NCI-H2081 (cell line): ENCODE results near the gene PKP1.
A peak's percentile ranks its signal among the peaks of the same experiment; 100 is the strongest.

Experiments used
- DNase-seq, 2 experiments: peaks; one replicate each; lab custom pipeline; 2025; lab: John Stamatoyannopoulos, UW

The PKP1 gene

DNA sequence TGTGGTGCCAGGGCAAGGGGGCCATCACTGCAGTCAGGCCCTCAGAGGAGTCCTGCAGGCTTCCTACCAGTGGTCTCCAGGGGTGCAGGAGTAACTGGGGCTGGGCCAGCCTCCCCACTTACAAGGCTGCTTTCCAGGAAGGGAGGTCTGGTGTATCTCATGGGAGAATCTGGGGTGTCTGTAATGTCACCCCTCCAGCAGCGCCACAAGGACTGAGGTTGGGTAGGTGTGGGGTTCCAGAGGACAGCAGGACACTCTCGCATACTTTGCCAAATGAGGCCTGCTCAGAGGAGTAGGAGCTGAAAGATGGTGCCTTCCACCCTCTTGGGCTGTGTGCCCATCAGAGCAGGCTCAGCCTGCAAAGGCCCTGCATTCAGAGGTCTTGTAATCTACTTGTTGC is 47.2 kb downstream of the PKP1 start:
- no peak for DNase-seq

DNA sequence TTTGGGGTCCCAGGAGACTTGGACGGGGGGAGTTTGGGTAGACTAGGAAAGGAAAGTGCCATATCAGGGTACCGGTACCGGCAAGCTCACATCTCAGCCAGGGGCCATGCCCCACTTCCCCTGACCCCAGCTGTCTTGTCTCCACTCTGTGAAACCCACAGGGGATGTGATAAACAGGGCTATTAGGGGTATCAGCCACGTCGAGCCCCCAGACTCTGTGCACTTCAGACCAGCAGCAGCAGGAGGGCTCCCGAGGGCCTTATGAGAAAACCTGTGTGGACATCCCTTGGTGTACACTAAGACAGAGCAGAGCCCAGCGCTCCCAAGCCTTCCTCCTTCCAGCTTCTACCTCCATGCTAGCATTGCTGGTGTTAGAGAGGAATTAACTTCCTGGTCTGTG is 47.9 kb downstream of the PKP1 start:
- no peak for DNase-seq

DNA sequence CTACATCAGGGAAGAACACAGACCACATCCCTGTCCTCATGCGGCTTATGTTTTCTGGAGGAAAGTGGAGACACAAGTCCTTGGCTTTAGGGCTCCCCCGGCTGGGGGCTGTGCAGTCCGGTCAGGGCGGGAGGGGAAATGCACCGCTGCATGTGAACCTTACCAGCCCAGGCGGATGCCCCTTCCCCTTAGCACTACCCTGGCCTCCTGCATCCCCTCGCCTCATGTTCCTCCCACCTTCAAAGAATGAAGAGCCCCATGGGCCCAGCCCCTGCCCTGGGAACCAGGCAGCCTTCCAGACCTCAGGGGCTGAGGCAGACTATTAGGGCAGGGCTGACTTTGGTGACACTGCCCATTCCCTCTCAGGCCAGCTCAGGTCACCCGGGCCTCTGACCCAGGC is 48.7 kb downstream of the PKP1 start:
- no peak for DNase-seq

DNA sequence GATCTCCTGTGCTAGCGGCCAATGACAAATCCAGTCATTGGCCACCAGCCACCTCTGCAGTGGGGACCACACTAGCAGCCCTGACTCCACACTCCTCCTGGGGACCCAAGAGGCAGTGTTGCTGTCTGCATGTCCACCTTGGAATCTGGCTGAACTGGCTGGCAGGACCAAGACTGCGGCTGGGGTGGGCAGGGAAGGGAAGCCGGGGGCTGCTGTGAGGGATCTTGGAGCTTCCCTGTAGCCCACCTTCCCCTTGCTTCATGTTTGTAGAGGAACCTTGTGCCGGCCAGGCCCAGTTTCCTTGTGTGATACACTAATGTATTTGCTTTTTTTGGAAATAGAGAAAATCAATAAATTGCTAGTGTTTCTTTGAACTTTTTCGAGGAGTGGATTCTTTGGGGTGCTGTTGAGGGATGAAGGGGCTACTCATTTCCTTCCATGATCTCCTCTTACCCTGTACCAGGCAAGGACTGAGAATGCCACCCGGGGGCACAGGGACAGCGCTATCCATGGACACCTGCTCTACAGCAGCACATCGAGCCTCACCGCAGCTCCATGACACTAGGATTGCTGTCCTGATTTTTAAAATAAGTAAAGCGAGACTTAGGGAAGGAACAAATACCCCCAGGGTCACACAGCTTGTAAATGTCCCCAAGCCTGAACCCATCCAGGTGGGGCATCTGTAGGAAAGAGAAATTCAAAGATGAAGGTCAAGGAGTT is 49.5 kb downstream of the PKP1 start:
- DNase-seq: no peak

DNA sequence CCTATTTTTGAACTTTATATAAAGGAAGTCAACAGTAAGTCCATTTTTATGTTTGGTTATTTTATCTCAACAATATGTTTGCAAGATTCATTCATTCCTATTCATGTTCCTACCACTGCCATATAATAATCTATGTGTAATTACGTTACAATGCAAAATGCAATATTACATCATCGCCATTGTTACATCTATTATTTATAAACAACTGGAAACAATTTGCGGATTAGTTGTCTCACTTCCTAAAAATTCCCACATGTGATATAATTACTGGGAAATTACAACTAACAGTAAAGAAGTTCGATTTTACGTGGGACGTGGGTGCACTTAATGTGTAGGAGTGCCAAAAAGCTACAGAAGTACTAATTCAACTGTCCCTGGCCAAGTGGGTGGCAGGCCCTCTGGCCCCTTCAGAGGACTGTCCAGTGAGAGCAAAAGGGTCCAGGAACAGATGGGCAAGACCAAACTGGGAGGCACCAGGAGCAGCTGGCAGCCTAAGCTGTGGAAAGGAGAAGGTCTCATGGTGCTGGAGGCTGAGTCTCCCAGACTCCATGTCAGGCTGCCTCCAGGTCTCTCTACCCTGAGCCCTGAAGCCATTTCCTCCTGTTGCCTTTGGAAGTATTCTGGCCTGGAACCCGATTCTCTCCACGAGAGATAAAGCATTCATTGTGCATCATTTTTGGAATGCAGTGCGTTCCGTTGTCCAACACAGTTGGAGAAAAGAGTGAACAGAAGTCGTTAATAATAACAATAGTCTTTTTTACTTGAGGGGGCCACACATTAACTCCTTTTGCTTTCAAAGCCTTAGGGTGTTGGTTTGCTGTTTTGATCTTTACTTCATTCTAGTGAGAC is 51.2 kb downstream of the PKP1 start:
- no peak for DNase-seq

DNA sequence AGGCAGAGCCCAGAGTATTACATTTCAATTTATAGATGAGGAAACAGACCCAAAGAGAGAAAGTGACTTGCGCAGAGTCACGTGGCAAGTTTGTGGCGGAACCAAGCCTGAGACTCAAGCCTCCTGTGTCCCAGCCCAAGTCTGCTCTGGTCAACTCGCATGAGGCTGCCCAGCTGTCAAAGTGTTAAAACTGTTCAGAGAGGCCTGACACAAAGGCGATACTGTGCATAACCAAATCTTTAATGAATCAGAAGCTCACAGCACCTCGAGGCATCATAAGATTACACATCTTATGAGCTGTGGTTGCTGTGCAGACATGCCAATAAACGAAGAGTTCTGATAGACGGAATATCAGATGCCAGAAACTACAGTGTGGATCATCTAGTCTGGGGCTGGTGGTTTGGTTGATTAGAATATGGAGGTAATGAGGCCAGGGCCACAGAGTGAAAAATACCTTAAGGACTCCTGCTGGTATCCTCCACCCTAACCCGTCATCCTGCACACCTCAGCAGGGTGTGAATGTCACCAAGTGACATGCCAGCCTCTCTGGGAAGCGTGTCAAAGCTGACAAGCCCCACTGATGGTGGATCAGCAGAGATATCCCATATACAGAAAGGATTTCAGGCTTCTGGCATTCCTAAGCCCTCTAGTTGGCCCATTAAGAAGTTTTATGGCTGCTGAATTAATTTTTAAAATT is 52.0 kb downstream of the PKP1 start:
- DNase-seq: no peak

DNA sequence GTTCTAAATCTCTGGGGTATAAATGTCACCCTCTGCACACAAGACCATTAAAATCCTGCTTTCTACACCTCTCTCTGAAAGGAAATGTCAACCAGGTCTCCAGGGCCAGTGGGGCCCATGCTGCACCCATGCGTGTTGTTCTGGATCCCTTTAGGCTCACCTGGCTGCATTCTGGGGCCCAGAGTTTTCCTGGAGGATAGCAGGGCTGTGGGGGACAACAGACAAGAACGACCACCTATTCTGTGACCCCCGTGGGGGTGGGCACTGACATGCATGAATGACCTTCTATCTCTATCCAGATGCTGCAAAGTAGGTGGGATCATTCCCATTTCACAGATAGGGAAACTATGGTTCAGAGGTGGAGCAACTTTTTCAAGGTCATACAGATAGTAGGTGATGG is 52.6 kb downstream of the PKP1 start:
- no peak for DNase-seq

DNA sequence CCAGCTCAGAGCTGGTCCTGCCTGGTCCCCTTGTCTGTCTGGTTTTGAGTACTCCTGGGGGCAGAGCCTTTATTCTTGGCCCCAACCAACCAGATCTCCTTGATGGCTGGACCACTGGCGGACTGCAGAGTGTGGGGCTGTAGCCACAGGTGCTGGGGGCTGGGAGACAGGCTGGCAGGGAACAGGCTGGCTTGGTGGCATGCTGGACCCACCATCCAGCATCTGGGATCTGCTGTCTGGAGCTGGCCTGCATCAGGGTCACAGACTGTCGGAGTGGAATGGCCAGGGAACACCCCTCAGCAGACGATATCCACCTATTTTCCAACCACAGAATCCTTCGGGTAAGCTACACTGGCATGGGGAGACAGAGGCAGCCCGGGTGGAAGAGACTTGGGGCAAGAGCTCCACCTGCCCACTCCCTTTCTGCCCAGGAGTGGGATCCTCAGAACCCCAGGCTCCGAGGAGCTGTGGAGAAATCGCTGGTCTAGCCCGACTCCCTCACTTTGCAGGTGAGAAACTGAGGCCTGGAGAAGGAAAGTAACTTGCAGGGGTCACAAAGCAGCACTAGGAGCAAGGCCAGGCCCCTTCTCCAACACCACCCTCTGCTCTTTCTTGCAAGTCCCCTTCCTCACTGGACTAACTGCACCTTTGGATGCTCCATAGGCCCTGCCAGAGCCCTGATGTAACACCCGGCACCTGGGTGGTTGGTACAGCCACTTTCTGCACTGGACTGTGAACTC is 53.6 kb downstream of the PKP1 start:
- DNase-seq: no peak

DNA sequence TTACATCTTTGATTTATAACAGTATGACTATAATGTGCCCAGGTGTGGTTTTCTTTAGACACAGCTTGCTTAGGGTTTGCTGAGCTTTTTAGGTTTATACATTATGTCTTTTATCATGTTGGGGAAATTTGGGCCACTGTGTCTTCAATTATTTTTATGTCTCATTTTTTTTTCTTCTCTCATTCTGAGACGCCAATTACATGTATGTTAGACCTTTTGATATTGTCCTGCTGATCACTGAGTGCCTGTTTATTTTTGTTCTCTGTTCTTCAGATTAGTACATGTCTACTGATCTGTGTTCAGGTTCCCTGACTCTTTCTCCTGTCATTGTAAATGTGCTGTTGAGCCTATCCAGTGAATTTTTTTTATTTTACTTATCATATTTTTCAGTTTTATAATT is 58.1 kb downstream of the PKP1 start:
- no peak for DNase-seq

DNA sequence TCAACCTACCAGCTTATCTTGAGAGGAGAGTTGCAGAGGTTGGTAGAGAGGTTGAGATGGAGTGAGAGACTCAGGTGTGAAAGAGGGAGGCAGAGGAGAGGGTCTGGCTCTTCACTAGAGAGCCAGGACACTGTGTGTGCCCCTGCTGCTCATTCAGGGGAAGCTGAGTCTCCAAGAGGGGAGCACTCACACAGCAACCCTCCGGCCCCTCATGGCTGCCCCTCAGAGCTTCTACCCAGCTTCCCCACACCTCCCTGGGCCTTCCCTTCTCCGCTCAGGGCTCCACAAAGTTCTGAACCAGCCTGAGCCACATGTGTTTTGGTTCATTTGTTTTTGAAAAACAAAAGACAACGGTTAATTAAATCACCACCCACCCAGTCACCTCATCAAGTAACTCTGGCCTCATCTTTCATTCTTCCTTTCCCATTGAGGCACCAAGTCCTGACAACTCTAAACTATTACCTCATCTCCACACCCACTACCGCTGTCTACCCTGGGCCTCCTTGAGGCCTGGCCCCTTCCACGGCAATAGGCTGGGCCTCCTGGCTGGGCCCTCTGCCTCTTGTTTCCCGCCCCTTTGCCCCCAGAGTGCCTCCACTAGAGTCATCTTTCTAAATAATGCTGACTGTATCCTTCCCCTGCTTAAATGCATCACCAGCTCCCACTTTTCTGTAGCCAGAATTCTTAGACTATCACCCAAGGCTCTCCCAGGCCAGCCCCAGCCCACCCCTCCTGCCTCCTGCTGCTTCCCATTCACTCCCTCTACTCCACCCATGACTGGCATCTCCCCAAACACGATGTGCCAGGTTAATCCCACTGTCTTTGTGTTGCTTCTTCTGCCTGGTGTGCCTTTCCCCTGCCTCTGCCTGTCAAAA is 61.1 kb downstream of the PKP1 start:
- no peak for DNase-seq

DNA sequence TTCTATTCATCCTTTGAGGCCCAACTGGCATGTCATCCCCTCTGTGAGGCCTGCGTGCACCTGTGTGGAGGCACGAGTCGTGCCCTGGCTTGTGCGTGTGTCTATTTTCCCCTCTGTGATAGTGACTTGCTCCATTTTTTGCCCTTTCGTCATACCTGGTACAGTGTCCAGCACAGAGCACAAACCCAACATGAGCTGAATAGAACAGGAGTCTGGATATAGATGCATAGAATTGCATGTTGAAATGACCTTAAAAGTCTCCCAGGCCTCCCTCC is 61.7 kb downstream of the PKP1 start:
- DNase-seq: no peak

DNA sequence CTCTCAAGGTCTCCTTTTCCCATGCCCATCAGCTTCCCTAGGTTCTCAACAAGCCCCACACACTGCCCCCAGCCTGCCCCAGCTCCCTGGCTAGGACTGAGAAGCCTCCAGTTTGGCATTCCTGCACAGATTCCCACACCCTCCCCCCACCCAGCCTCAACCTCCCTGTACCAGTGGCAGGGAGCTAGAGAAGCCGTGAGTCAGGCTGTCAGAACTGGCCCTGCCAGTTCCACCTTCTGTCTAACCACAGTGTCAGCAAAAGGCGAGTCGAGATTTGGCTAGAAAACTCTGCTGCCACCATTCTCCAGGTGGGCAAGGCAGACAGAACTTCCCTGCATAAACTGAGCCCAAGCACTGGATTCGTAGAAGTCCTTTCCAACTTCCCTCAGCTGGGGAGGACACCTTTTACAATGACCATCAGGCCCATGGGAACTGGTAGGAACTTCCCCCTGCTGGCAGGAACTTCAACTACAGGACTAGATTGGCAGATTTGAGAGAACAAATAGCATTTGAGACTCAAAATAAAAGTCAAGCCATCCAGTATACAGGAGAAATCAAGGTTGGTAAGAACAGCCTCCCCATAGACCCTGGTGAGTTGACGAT is 63.1 kb downstream of the PKP1 start:
- peak in 1 of 2 experiments; percentile 22 for DNase-seq

DNA sequence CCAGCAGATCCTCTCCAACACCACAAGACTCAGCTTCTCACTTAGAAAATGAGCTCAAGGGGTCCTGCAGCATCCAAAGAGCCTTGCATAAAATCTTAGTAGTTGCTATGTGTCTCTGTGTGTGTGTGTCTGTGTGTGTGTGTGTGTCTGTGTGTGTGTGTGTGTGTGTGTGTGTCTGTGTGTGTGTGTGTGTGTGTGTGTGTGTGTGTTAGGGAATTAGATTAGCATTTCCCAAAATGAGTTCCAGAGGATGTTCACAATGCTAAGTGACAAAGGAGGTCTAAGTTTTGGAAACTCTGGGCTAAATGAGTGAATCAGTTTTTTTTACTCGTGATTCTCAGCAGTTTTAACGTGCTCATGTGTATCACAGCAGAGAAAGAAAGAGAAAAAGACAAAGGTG is 63.7 kb downstream of the PKP1 start:
- DNase-seq: no peak

DNA sequence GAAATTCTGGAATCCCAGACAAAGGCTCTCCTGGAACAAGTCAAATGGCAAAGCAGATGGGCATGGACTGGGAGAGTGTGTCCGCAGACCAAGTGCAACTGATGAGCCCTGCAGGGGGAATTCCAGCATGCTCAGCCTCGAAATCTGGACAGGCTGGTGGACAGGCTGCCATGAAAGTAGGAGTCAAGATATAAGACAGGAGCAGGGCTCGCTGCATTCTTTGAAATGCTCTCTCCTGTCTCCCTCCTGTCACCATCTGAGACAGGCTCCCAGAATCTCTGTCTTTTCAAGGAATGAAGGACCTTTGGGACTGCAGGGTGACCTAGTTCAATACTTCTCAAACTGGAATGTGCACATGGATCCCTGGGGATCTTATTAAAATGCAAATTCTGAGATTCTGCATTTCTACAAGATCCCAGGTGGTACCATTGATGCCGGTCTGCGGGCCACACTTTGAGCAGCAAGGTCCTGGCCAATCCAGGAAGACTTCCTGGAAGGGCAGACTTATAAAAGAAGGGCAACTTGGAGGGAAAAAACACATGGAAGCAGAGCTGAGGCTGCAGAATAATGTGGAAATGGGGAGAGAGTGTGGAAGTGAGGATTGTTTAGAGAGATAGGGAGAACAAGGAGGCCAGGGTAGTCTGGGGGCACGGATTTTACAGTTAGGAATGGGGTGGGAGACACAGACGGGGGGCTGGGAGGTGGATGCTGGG is 64.3 kb downstream of the PKP1 start:
- no peak for DNase-seq

DNA sequence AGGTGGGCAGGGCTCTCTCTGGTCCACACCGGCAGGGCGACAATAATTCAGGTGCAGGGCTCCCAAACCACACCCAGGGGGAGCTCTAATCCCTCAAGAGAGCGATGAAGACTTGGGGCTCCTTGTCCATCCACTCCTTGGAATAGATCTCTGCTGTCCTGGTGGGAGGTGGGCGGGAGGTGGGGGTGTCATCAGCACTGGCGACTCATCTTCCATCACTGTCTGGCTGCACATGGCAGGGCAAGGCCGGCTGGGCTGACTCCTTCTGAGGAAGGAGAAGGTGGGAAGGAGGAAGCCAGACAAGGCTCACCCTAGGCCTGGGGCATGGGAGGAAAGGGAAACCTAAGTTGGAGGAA is 64.9 kb downstream of the PKP1 start:
- peak; percentile 31 to 46 for DNase-seq

DNA sequence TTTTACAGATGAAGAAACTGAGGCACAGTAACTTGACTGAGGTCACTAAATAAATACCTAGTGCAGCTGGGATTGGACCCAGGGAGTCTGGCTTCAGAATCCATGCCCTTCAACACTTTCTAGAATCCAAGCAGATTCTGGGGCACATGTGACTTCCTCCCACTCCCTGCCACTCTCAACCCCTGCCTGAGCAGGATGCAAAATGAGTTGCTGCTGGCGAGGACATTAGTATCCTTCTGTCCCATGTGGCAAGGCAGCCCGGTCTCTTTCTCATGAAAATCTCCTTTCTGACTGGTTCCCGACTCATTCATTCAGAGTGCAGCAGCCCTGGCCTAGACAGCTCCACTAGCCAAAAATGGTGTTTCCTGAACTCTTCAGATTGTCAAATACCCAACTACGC is 65.8 kb downstream of the PKP1 start:
- no peak for DNase-seq

DNA sequence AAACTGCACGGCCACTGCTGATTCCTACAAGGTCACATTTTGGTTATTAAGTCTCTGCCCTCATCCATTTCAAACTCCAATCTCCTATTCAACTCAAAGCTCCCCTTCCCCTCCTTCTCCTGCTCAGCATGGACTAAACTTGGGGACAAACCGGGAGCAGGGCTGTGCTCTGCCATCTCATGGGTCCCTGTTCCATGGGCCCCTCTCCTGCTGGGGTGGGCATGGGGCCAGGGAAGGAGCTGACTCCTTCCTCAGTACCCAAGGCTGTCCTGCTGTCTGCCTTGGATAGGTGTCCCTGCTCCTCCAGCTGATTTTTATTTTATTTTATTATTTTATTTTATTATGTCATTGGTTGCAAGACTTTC is 67.0 kb downstream of the PKP1 start:
- no peak for DNase-seq

DNA sequence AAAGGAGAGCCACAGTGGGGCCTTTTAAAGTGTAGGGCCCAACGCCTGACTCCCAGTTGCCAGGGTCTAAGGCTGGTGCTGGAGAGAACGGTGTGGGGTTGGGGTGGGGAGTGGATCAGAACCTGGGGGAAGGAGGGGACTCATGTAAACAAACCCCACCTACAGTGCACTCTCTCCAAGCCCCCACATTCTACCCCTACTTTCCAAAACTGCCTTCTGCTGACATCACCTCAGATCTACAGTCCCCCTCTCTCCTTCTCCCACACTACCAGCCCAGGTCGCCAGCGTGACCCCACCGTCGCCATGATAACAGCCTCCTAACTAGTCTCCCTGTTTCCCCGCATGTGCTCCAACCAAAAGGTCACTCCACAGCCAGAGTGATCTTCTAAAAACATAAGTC is 67.6 kb downstream of the PKP1 start:
- DNase-seq: no peak

DNA sequence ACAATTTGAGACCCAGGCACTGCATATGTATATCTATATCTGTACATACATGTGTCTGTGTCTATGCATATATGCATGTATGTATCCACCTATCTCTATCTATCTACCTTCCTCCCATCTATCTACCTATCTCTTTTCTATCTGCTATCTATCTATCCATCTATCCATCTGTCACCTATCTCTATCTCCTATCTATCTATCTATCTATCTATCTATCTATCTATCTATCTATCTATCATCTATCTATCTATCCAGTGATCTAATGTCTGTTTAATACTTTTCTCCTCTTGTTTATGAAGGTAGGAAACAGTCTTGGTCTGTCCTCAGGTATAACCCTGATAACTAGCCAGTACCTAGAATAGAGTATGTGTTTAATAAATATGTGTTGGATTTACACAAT is 68.3 kb downstream of the PKP1 start:
- DNase-seq: no peak

DNA sequence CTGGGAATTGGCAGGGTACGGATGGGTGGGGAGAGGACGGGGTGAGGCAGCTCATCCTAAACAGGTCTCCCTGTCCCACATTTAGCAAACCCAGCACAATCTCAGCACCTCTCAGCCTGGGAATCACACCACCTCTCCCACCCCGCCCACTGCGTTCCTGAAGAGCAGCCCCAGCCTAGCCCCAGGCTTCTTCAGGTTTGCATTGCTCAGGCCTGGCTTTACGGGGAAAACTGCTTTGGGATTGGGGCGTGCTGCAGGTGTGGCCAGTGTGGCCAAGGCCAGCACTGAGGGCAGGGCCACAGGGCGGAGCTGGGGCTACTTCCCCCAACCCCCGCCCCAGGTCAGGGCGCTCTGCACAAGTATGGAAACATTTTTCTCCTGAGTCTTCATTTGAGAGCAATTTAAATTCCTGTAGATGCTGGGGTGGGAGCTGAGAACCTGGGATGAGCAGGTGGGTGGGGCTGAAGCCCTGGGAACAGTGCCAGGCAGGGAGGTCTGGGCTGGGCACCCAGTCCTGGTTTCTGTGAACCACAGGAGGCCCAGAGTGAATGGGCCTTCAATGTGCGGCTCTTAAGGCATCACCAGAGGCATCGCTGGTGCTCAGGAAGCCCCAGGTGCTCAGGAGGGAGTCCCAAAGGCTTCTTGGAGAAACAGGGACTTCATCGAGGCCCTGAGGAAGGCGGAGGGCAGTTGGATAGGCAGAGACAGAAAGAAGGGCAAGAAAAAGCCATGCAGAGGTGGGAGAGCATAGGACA is 70.1 kb downstream of the PKP1 start:
- DNase-seq: no peak
